Small intestine (tissue), 7 donors: ENCODE results near the gene SMIM35. TPM values are rescaled to one million over a fixed set of nuclear protein-coding genes. Genes with fewer than 3 reads are reported as not detected.
A peak's percentile ranks its signal among the peaks of the same experiment; 100 is the strongest.

Experiments
- DNase-seq, 2 donors: peaks; one replicate each; pipeline versions ENCODE4 v3.0.0 to v3.0.0-alpha.2; 2013
- FAIRE-seq: peaks from 2 replicates; lab custom pipeline; 2012; peaks lifted over from hg19 to GRCh38; lab: Jason Lieb, UNC
- H3K27ac ChIP-seq, 3 donors: one replicate each; pipeline ENCODE4 v1.5.1; 2013; ENCODE audit warnings: low read length in 2 of 3, mild to moderate bottlenecking in 2 of 3, control low read depth in 1 of 3, inconsistent platforms in 1 of 3, low read depth in 1 of 3, moderate library complexity in 1 of 3
- H3K27me3 ChIP-seq, 3 donors: one replicate each; pipeline ENCODE4 v1.6.1; 2013; ENCODE audit warnings: low read length in 3 of 3, inconsistent platforms in 1 of 3; ENCODE audit not compliant: control insufficient read depth in 3 of 3, insufficient read depth in 3 of 3
- H3K36me3 ChIP-seq, 3 donors: one replicate each; pipeline ENCODE4 v1.6.1; 2013; ENCODE audit warnings: low read length in 3 of 3, inconsistent platforms in 1 of 3, low read depth in 1 of 3, mild to moderate bottlenecking in 1 of 3, moderate library complexity in 1 of 3; ENCODE audit not compliant: control insufficient read depth in 3 of 3, insufficient read depth in 2 of 3
- H3K4me1 ChIP-seq, 3 donors: one replicate each; pipeline ENCODE4 v1.6.1; 2013; ENCODE audit warnings: low read length in 2 of 3, inconsistent platforms in 1 of 3, low read depth in 1 of 3, mild to moderate bottlenecking in 1 of 3, moderate library complexity in 1 of 3; ENCODE audit not compliant: control insufficient read depth in 3 of 3, insufficient read depth in 2 of 3
- H3K4me3 ChIP-seq, 3 donors: one replicate each; pipeline ENCODE4 v1.5.1; 2013; ENCODE audit warnings: low read length in 3 of 3, control low read depth in 1 of 3, inconsistent platforms in 1 of 3, low read depth in 1 of 3, mild to moderate bottlenecking in 1 of 3, moderate library complexity in 1 of 3
- H3K9me3 ChIP-seq, 2 donors: one replicate each; pipeline ENCODE4 v1.6.1; 2013; ENCODE audit warnings: low read depth in 1 of 2, low read length in 1 of 2; ENCODE audit not compliant: control insufficient read depth in 2 of 2, insufficient read depth in 1 of 2
- WGBS, 3 donors: extraction: QIAGEN DNeasy Blood & Tissue Kit; methylation state at CpG; one replicate each; pipeline ENCODE4 v1.1.7; 2013; 5-methylcytosine and 5-hydroxymethylcytosine counted together
- polyA plus RNA-seq, 4 donors: library from polyadenylated mRNA; stranded (reverse) in 3 of 4; unstranded in 1 of 4; fragments of 200-250 nt in 3 of 4; fragments of 120-200 nt in 1 of 4; gene quantifications; one replicate each; pipeline versions ENCODE4 v1.2.1 to v1.2.3, GENCODE V29; 2013
- donor health status: healthy with polysubstance abuse.
- donor health status: control.
- donor health status: control.
- donor health status: Bipolar disorder and iron deficiency.
- donor health status: healthy.

The SMIM35 gene
- polyA plus RNA-seq, 4 donors: 0.03 to 0.44 TPM; not detected in 2

GRCh38 chr11:117993988-117994745, 92.6 kb downstream of the SMIM35 start:
- peaks cover 0 to 2% (median 0%) of the 10 kb centered on the region in 3 donors for H3K36me3 ChIP-seq
- DNase-seq (peak in 1 of 2 donors; percentile 64), FAIRE-seq (no peak)
- peak overlapping the region in 2 of 3 donors; percentile 5 to 15 for H3K27ac ChIP-seq
- no peak overlapping the region for H3K4me3 ChIP-seq
- H3K9me3 ChIP-seq: no peaks in the 10 kb centered on the region
- H3K27me3 ChIP-seq: no peaks in the 10 kb centered on the region
- 71 to 82% (median 76%) methylated on average over 9 of the region's 9 CpGs for WGBS, 3 donors
- peaks cover 0 to 13% (median 5%) of the 10 kb centered on the region in 3 donors for H3K4me1 ChIP-seq

GRCh38 chr11:117992620-117993019, 94.1 kb downstream of the SMIM35 start:
- H3K4me1 ChIP-seq: peaks cover 0 to 13% (median 5%) of the 10 kb centered on the region in 3 donors
- peak; percentile 68 to 69 for DNase-seq
- no peak overlapping the region for H3K27ac ChIP-seq
- 13 to 54% (median 41%) methylated on average over 2 of the region's 2 CpGs for WGBS, 3 donors
- FAIRE-seq: no peak
- H3K27me3 ChIP-seq: peaks cover 0 to 9% (median 0%) of the 10 kb centered on the region in 3 donors
- no peak overlapping the region for H3K4me3 ChIP-seq
- H3K36me3 ChIP-seq: peaks cover 0 to 2% (median 0%) of the 10 kb centered on the region in 3 donors
- no peaks in the 10 kb centered on the region for H3K9me3 ChIP-seq

DNA sequence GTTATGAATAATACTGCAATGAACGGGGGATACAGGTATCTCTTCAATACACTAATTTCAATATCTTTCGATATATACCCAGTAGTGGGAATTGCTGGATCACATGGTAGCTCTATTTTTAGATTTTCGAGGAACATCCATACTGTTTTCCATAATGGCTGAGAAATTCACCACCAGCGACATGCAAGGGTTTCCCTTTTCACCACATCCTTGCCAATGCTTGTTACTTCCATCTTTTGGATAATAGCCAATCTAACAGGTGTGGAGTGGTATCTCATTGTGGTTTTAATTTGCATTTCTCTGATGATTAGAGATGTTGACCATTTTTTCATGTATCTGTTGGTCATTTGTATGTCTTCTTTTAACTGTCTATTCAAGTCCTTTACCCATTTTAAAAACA, 94.6 kb downstream of the SMIM35 start:
- DNase-seq (no peak), FAIRE-seq (no peak)
- Histone ChIP-seq H3K27ac (no peak overlapping the region), H3K4me3 (no peak overlapping the region), H3K4me1 (peaks cover 0 to 13% (median 5%) of the 10 kb centered on the region in 3 donors), H3K36me3 (peaks cover 0 to 2% (median 0%) of the 10 kb centered on the region in 3 donors), H3K9me3 (no peaks in the 10 kb centered on the region), H3K27me3 (peaks cover 0 to 14% (median 0%) of the 10 kb centered on the region in 3 donors)
- 72 to 85% (median 79%) methylated on average over 4 of the region's 4 CpGs for WGBS, 3 donors

GRCh38 chr11:117989351-117990102, 97.2 kb downstream of the SMIM35 start:
- Histone ChIP-seq H3K27ac (peak overlapping the region in 1 of 3 donors; percentile 47), H3K4me3 (no peak overlapping the region), H3K27me3 (peaks cover 0 to 35% (median 0%) of the 10 kb centered on the region in 3 donors), H3K36me3 (no peaks in the 10 kb centered on the region), H3K9me3 (no peaks in the 10 kb centered on the region), H3K4me1 (peaks cover 0 to 24% (median 5%) of the 10 kb centered on the region in 3 donors)
- FAIRE-seq (no peak), DNase-seq (no peak)
- 87 to 95% (median 90%) methylated on average over 13 of the region's 13 CpGs for WGBS, 3 donors

DNA sequence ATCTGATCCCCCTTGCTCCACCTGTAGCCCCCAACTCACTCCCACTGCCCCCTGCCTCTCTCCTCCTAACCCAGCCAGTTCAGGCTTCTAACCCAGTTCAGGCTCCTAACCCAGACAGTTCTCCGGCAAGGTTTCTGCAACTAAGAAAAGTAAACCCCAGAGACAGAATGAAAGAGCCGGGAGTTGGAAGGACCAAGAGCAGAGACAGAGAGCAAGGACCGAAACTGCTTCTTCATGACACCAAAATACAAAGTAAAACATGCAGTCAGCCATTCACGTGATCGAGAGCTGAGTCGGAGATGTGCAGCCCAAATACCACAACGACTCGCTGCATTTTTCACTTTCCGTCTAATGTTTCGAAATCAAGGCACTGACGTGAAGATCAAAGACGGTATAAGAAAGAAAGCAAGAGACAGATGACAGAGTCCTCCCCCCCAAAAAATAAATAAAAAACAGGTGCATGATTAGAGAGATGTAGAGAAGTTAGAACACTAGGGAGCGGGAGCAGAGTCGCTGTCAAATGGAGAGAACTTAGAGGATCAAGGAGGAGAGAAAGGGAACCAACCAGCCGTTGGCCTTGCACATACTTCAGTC, 99.7 kb downstream of the SMIM35 start:
- H3K4me3 ChIP-seq: peak overlapping the region; percentile 54 to 61 (median 59)
- no peaks in the 10 kb centered on the region for H3K36me3 ChIP-seq
- no peaks in the 10 kb centered on the region for H3K9me3 ChIP-seq
- peaks cover 0 to 38% (median 0%) of the 10 kb centered on the region in 3 donors for H3K27me3 ChIP-seq
- FAIRE-seq: no peak
- 45 to 57% (median 45%) methylated on average over 15 of the region's 15 CpGs for WGBS, 3 donors
- DNase-seq: peak in 1 of 2 donors; percentile 51
- peak overlapping the region; percentile 38 to 92 (median 57) for H3K27ac ChIP-seq
- peaks cover 0 to 12% (median 0%) of the 10 kb centered on the region in 3 donors for H3K4me1 ChIP-seq

DNA sequence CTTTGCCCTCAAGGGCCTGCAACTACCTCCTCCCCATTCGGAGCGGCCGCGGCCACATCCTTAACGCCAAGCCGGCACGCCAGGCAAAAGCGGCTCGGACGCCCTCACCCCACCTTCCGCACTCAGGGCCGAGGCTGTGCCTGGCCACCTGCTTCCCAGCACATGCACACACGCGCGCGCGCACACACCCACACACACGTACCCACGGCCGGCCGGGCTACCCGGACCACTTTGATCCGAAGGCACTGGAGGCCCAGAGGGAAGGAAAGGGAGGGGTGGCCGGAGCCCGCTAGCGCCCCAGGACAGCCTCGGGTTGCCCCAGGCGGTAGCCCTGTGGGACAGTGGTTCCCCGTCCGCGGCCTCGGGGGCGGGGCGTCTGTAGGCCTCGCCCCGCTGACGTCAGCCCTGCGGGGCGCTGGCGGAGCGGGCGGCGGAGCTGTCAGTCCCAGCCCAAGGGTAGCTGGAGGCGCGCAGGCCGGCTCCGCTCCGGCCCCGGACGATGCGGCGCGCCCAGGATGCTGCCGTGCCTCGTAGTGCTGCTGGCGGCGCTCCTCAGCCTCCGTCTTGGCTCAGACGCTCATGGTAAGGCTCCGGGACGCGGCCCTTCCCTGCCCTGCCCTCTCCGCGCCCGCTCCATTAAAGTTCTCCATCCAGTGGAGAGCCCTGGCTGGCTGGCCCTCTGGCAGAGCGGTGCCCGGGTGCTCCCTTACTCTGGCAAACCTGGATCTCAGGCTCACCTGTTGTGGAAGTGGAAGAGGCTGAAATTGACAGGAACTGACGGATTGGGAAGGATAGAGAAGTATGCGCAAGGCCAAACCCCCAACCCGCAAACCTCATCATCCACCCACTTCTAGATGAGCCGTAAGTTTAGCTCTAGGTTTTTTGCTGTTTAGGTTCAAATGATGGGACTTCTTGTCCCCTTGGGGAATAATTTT, 100.5 kb downstream of the SMIM35 start, which contains the start of gene IL10RA:
TSS of gene IL10RA (plus strand) at position 442 of the 935 bp plus-strand sequence. CDS start at position 516, 74 bp downstream.
- H3K4me3 ChIP-seq: peak within 1 kb of the TSS; percentile 54 to 61 (median 59)
- no peaks in the 10 kb centered on the region for H3K36me3 ChIP-seq
- no peak for FAIRE-seq
- H3K4me1 ChIP-seq: peaks cover 0 to 11% (median 0%) of the 10 kb centered on the region in 3 donors
- H3K27ac ChIP-seq: peak within 1 kb of the TSS; percentile 38 to 92 (median 57)
- WGBS, 3 donors: 3% methylated on average over 65 to 71 of the region's 71 CpGs
- peak; percentile 81 to 94 for DNase-seq
- peaks cover 0 to 38% (median 0%) of the 10 kb centered on the region in 3 donors for H3K27me3 ChIP-seq
- no peaks in the 10 kb centered on the region for H3K9me3 ChIP-seq

DNA sequence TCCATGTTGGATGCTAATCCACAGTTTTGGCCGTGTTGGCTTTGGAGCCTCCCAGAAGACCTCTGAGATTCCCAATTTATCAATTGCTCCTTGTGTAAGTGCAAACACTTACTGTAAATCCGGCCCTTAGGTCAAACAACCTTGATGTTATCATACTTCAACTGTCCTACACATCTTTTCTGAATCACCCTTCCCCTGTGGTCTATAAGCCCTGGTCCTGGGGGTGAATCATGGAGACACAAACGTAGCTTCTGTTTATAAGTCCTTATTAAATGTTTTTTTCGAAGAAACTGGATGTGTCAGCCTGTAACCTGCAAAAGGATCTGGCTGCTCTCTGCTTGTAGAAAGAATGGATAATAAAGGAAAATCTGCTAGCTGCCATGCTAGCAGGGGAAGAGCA, 102.3 kb downstream of the SMIM35 start:
- Histone ChIP-seq H3K27me3 (peaks cover 0 to 38% (median 0%) of the 10 kb centered on the region in 3 donors), H3K4me3 (no peak overlapping the region), H3K27ac (no peak overlapping the region), H3K36me3 (no peaks in the 10 kb centered on the region), H3K4me1 (peaks cover 0 to 11% (median 0%) of the 10 kb centered on the region in 3 donors), H3K9me3 (no peaks in the 10 kb centered on the region)
- WGBS, 3 donors: 75 to 83% (median 77%) methylated on average over 4 of the region's 4 CpGs
- FAIRE-seq: no peak
- DNase-seq: no peak
